ENCODE data around the gene NEK2.

NEK2 gene

GRCh38 chr1:211680752-211681327 is 5.4 kb upstream of the NEK2 start:
- Histone ChIP-seq H4K20me1 (ENCODE audit: insufficient read depth, low read length, poor library complexity, severe bottlenecking) (no peaks in the 10 kb centered on the region), H2AFZ (ENCODE audit: low read length) (0 out of 2 replicates have a peak overlapping the region, but pooled peaks have one; percentile 16), H3K79me2 (ENCODE audit: insufficient read depth, low read length) (no peaks in the 10 kb centered on the region), H3F3A (ENCODE audit: low read depth) (no peaks in the 10 kb centered on the region), H3K27me3 (ENCODE audit: insufficient read depth, low read length, poor library complexity, severe bottlenecking) (no peaks in the 10 kb centered on the region), H3K36me3 (ENCODE audit: insufficient read depth, low read length) (no peaks in the 10 kb centered on the region), H3K4me1 (ENCODE audit: insufficient read depth, low read length, poor library complexity, severe bottlenecking) (peaks cover 6% of the 10 kb centered on the region), H3K9me3 (ENCODE audit: insufficient read depth, low read depth, low read length) (no peaks in the 10 kb centered on the region), H3K4me3 (ENCODE audit: low read length, poor library complexity, severe bottlenecking) (no peak overlapping the region), H3K9ac (ENCODE audit: low read depth, low read length, poor library complexity, severe bottlenecking) (no peak overlapping the region), H3K4me2 (ENCODE audit: low read depth, low read length, poor library complexity, severe bottlenecking) (peak overlapping the region; percentile 38), H3K9me2 (replicated peaks; ENCODE audit: low read depth, low read length) (no peaks in the 10 kb centered on the region)
- TF ChIP-seq CTCF (conservative IDR thresholded peaks at IDR 0.05; ENCODE audit: low read length) (peak; percentile 89), EZH2phosphoT487 (IDR thresholded peaks at IDR 0.05; ENCODE audit: borderline replicate concordance) (no peak)

DNA sequence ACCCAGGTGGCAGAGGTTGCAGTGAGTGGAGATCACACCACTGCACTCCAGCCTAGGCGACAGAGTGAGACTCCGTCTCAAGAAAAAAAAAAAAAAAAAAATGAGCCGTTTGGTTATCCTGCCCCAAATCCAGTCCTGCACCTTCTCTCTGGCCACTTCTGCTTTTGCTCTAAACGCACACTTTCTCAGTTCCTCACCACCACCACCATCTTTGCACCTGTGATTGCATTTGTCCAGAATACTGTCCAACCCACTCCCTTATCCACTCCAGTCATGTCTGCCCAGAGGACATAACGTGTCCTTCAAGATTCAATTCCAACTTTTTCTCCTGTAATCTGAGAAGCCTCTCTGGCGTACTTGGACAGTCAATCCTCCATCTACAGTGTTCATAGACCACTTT is 2.2 kb upstream of the NEK2 start:
- Histone ChIP-seq H3K79me2 (ENCODE audit: insufficient read depth, low read length) (peaks cover 26% of the 10 kb centered on the region), H3K27me3 (ENCODE audit: insufficient read depth, low read length, poor library complexity, severe bottlenecking) (no peaks in the 10 kb centered on the region), H3K9ac (ENCODE audit: low read depth, low read length, poor library complexity, severe bottlenecking) (no peak overlapping the region), H3K9me2 (replicated peaks; ENCODE audit: low read depth, low read length) (no peaks in the 10 kb centered on the region), H4K20me1 (ENCODE audit: insufficient read depth, low read length, poor library complexity, severe bottlenecking) (peaks cover 6% of the 10 kb centered on the region), H3K9me3 (ENCODE audit: insufficient read depth, low read depth, low read length) (no peaks in the 10 kb centered on the region), H3K36me3 (ENCODE audit: insufficient read depth, low read length) (no peaks in the 10 kb centered on the region), H3K4me1 (ENCODE audit: insufficient read depth, low read length, poor library complexity, severe bottlenecking) (peaks cover 28% of the 10 kb centered on the region), H3K4me3 (ENCODE audit: low read length, poor library complexity, severe bottlenecking) (no peak overlapping the region), H3K4me2 (ENCODE audit: low read depth, low read length, poor library complexity, severe bottlenecking) (no peak overlapping the region), H3F3A (ENCODE audit: low read depth) (no peaks in the 10 kb centered on the region), H2AFZ (ENCODE audit: low read length) (no peak overlapping the region)
- TF ChIP-seq CTCF (conservative IDR thresholded peaks at IDR 0.05; ENCODE audit: low read length) (no peak), EZH2phosphoT487 (IDR thresholded peaks at IDR 0.05; ENCODE audit: borderline replicate concordance) (no peak)

- no peak overlapping the region for H3K4me3 ChIP-seq (ENCODE audit: low read length, poor library complexity, severe bottlenecking)
- H3K9ac ChIP-seq (ENCODE audit: low read depth, low read length, poor library complexity, severe bottlenecking) = no peak overlapping the region
- H3K4me2 ChIP-seq (ENCODE audit: low read depth, low read length, poor library complexity, severe bottlenecking) = no peak overlapping the region
- H2AFZ ChIP-seq (ENCODE audit: low read length) = no peak overlapping the region
- H3K36me3 ChIP-seq (ENCODE audit: insufficient read depth, low read length) = no peaks in the 10 kb centered on the region
- H3K9me3 ChIP-seq (ENCODE audit: insufficient read depth, low read depth, low read length) = no peaks in the 10 kb centered on the region
- TF ChIP-seq EZH2phosphoT487 (IDR thresholded peaks at IDR 0.05; ENCODE audit: borderline replicate concordance) = no peak
- TF ChIP-seq CTCF (conservative IDR thresholded peaks at IDR 0.05; ENCODE audit: low read length) = no peak
- peaks cover 14% of the 10 kb centered on the region for H4K20me1 ChIP-seq (ENCODE audit: insufficient read depth, low read length, poor library complexity, severe bottlenecking)
- H3F3A ChIP-seq (ENCODE audit: low read depth) = no peaks in the 10 kb centered on the region
- H3K9me2 ChIP-seq (replicated peaks; ENCODE audit: low read depth, low read length) = no peaks in the 10 kb centered on the region
- H3K4me1 ChIP-seq (ENCODE audit: insufficient read depth, low read length, poor library complexity, severe bottlenecking) = peaks cover 37% of the 10 kb centered on the region
- no peaks in the 10 kb centered on the region for H3K27me3 ChIP-seq (ENCODE audit: insufficient read depth, low read length, poor library complexity, severe bottlenecking)
- H3K79me2 ChIP-seq (ENCODE audit: insufficient read depth, low read length) = peaks cover 34% of the 10 kb centered on the region
Observed at GRCh38 chr1:211676761-211677160, 1.3 kb upstream of the NEK2 start.
